Naive thymus-derived CD8-positive, alpha-beta T cell (primary cell): ENCODE results near the gene GTF3C1. TPM values are rescaled to one million over a fixed set of nuclear protein-coding genes. Genes with fewer than 3 reads are reported as not detected.
"Not testable (repeated sequence)": the region's sequence is repeated elsewhere in the genome, so short reads cannot be mapped to it uniquely, and the experiment has no call there.

ENCODE experiments used
- ATAC-seq, 2 donors: fragments of 150-1000 bp; cut with Tn5 transposase in 1 of 2; sonication (Bioruptor Pico), chemical (Tn5 transposase) in 1 of 2; 1 replicate in 1 of 2; 2 replicates in 1 of 2; pipeline ENCODE4 v1.10.0; 2021; ENCODE audit warnings: mild to moderate bottlenecking in 2 of 2, moderate library complexity in 2 of 2
- POLR2A ChIA-PET: fragments of 350-600 bp; sonication (Branson Sonifier 250); formaldehyde crosslinking; loops from one replicate; lab custom pipeline; 2021; ENCODE audit warnings: antibody characterized with exemption; lab: Charles Lee
- DNase-seq, 10 donors: peaks; one replicate each; pipeline versions ENCODE4 v3.0.0 to v3.0.0-alpha.2; 2020 to 2022
- H3K27ac Mint-ChIP-seq, 10 donors: one replicate each; pipeline ENCODE4 v1.8.0; 2020 to 2022; ENCODE audit warnings: mild to moderate bottlenecking in 10 of 10, mixed read lengths in 10 of 10, moderate library complexity in 4 of 10, inconsistent platforms in 1 of 10
- H3K27me3 Mint-ChIP-seq, 5 donors: one replicate each; pipeline ENCODE4 v1.8.0; 2021 to 2022; ENCODE audit warnings: mixed read lengths in 5 of 5
- H3K36me3 Mint-ChIP-seq, 3 donors: one replicate each; pipeline ENCODE4 v1.8.0; 2020 to 2022; ENCODE audit warnings: mixed read lengths in 3 of 3, mild to moderate bottlenecking in 2 of 3, inconsistent platforms in 1 of 3
- H3K4me1 Mint-ChIP-seq, 4 donors: one replicate each; pipeline ENCODE4 v1.8.0; 2021 to 2022; ENCODE audit warnings: mixed read lengths in 4 of 4
- H3K4me3 Mint-ChIP-seq, 10 donors: one replicate each; pipeline ENCODE4 v1.8.0; 2020 to 2022; ENCODE audit warnings: mild to moderate bottlenecking in 10 of 10, mixed read lengths in 10 of 10, moderate library complexity in 6 of 10, inconsistent platforms in 1 of 10
- H3K9me3 Mint-ChIP-seq, 9 donors: one replicate each; pipeline ENCODE4 v1.8.0; 2020 to 2022; ENCODE audit warnings: mixed read lengths in 9 of 9, mild to moderate bottlenecking in 3 of 9, inconsistent platforms in 1 of 9, moderate library complexity in 1 of 9
- polyA plus RNA-seq, 3 donors: library from polyadenylated mRNA; unstranded; fragments of 300-500 nt; fragmentation: Illumina TruSeq; gene quantifications; one replicate each; pipeline ENCODE4 v1.2.3, GENCODE V29; 2021
- total RNA-seq, 8 experiments: library from RNA in 2 of 8; stranded (reverse) in 2 of 8; gene quantifications; one replicate each; pipeline ENCODE4 v1.2.3 and lab custom pipeline; 2021 to 2026

Gene GTF3C1
- total and polyA plus RNA-seq, 5 experiments from 2014 or later: 25.8 to 56.6 (median 36.1) TPM

GRCh38 chr16:27582883-27583282 lies 33.2 kb upstream of the GTF3C1 start:
- no peaks in the 10 kb centered on the region for H3K27me3 Mint-ChIP-seq
- no peaks in the 10 kb centered on the region for H3K4me1 Mint-ChIP-seq
- peaks cover 15 to 40% (median 33%) of the 10 kb centered on the region in 3 donors for H3K36me3 Mint-ChIP-seq
- no peak overlapping the region for H3K4me3 Mint-ChIP-seq
- POLR2A ChIA-PET: no interaction called here
- H3K27ac Mint-ChIP-seq: no peak overlapping the region
- no peak for ATAC-seq
- DNase-seq: no peak
- H3K9me3 Mint-ChIP-seq: peaks cover 0 to 3% (median 0%) of the 10 kb centered on the region in 9 donors

GRCh38 chr16:27579087-27579980 lies 29.6 kb upstream of the GTF3C1 start:
- Mint-ChIP-seq H3K9me3 (peaks cover 0 to 3% (median 0%) of the 10 kb centered on the region in 9 donors), H3K27ac (no peak overlapping the region), H3K4me1 (no peaks in the 10 kb centered on the region), H3K27me3 (no peaks in the 10 kb centered on the region), H3K4me3 (no peak overlapping the region), H3K36me3 (peaks cover 15 to 37% (median 29%) of the 10 kb centered on the region in 3 donors)
- DNase-seq (no peak), ATAC-seq (no peak)
- POLR2A ChIA-PET: no interaction called here

GRCh38 chr16:27576729-27577128 lies 27.0 kb upstream of the GTF3C1 start:
- peaks cover 0 to 16% (median 13%) of the 10 kb centered on the region in 3 donors for H3K36me3 Mint-ChIP-seq
- ATAC-seq (no peak), DNase-seq (no peak)
- POLR2A ChIA-PET: no interaction called here
- no peaks in the 10 kb centered on the region for H3K27me3 Mint-ChIP-seq
- peaks cover 0 to 3% (median 0%) of the 10 kb centered on the region in 9 donors for H3K9me3 Mint-ChIP-seq
- peaks cover 0 to 1% (median 0%) of the 10 kb centered on the region in 4 donors for H3K4me1 Mint-ChIP-seq
- no peak overlapping the region for H3K4me3 Mint-ChIP-seq
- H3K27ac Mint-ChIP-seq: peak overlapping the region in 1 of 10 donors; percentile 33

GRCh38 chr16:27572711-27573110 lies 23.0 kb upstream of the GTF3C1 start:
- Mint-ChIP-seq H3K27me3 (no peaks in the 10 kb centered on the region), H3K4me1 (peaks cover 0 to 1% (median 0%) of the 10 kb centered on the region in 4 donors), H3K9me3 (no peaks in the 10 kb centered on the region), H3K4me3 (no peak overlapping the region), H3K27ac (no peak overlapping the region), H3K36me3 (peaks cover 0 to 6% (median 3%) of the 10 kb centered on the region in 3 donors)
- POLR2A ChIA-PET: no interaction called here
- ATAC-seq (no peak), DNase-seq (no peak)

- Mint-ChIP-seq H3K9me3 (no peaks in the 10 kb centered on the region), H3K4me3 (no peak overlapping the region), H3K27me3 (no peaks in the 10 kb centered on the region), H3K27ac (no peak overlapping the region), H3K4me1 (peaks cover 0 to 4% (median 2%) of the 10 kb centered on the region in 4 donors), H3K36me3 (peaks cover 0 to 9% (median 5%) of the 10 kb centered on the region in 3 donors)
- DNase-seq (no peak), ATAC-seq (no peak)
- POLR2A ChIA-PET: no interaction called here
Observed at GRCh38 chr16:27571433-27572326, 22.0 kb upstream of the GTF3C1 start.

- POLR2A ChIA-PET, DNase-seq, ATAC-seq, H3K27ac Mint-ChIP-seq, H3K4me1 Mint-ChIP-seq, H3K36me3 Mint-ChIP-seq, H3K9me3 Mint-ChIP-seq, H3K4me3 Mint-ChIP-seq, H3K27me3 Mint-ChIP-seq: not testable (repeated sequence)
Observed at GRCh38 chr16:27570986-27571385, 21.3 kb upstream of the GTF3C1 start.

- Mint-ChIP-seq H3K4me1 (peaks cover 4 to 7% (median 4%) of the 10 kb centered on the region in 4 donors), H3K27me3 (no peaks in the 10 kb centered on the region), H3K4me3 (no peak overlapping the region), H3K9me3 (no peaks in the 10 kb centered on the region), H3K36me3 (peaks cover 0 to 6% (median 4%) of the 10 kb centered on the region in 3 donors), H3K27ac (no peak overlapping the region)
- DNase-seq (no peak), ATAC-seq (no peak)
- POLR2A ChIA-PET: no interaction called here
Observed at GRCh38 chr16:27568077-27568476, 18.4 kb upstream of the GTF3C1 start.

- no peak for DNase-seq
- Mint-ChIP-seq H3K27ac (peak overlapping the region in 3 of 10 donors; percentile 17 to 40 (median 34)), H3K36me3 (peaks cover 0 to 5% (median 5%) of the 10 kb centered on the region in 3 donors), H3K4me1 (peaks cover 4 to 7% (median 6%) of the 10 kb centered on the region in 4 donors), H3K27me3 (no peaks in the 10 kb centered on the region), H3K9me3 (no peaks in the 10 kb centered on the region), H3K4me3 (no peak overlapping the region)
- POLR2A ChIA-PET: no interaction called here
- ATAC-seq: no peak
Observed at GRCh38 chr16:27566417-27566816, 16.7 kb upstream of the GTF3C1 start.

- no peak for ATAC-seq
- Mint-ChIP-seq H3K4me3 (no peak overlapping the region), H3K27me3 (no peaks in the 10 kb centered on the region), H3K4me1 (peaks cover 4 to 9% (median 6%) of the 10 kb centered on the region in 4 donors), H3K36me3 (peaks cover 0 to 8% (median 7%) of the 10 kb centered on the region in 3 donors), H3K9me3 (no peaks in the 10 kb centered on the region), H3K27ac (no peak overlapping the region)
- POLR2A ChIA-PET: interaction anchor here (0.6 kb wide), 1 partner anchor 11 kb away, joined by 4 read pairs; no protein-coding TSS in a partner anchor
- DNase-seq: no peak
Observed at GRCh38 chr16:27564224-27564623, 14.5 kb upstream of the GTF3C1 start.

- Mint-ChIP-seq H3K36me3 (peaks cover 0 to 13% (median 11%) of the 10 kb centered on the region in 3 donors), H3K27ac (peak overlapping the region in 1 of 10 donors; percentile 56), H3K27me3 (no peaks in the 10 kb centered on the region), H3K9me3 (no peaks in the 10 kb centered on the region), H3K4me3 (no peak overlapping the region), H3K4me1 (peaks cover 0 to 12% (median 5%) of the 10 kb centered on the region in 4 donors)
- POLR2A ChIA-PET: interaction anchor here (0.6 kb wide), 1 partner anchor 404 kb away, joined by 6 read pairs; no protein-coding TSS in a partner anchor
- no peak for ATAC-seq
- no peak for DNase-seq
Observed at GRCh38 chr16:27561216-27561615, 11.5 kb upstream of the GTF3C1 start.

- H3K27ac Mint-ChIP-seq: no peak overlapping the region
- peaks cover 0 to 12% (median 4%) of the 10 kb centered on the region in 4 donors for H3K4me1 Mint-ChIP-seq
- POLR2A ChIA-PET: no interaction called here
- no peak overlapping the region for H3K4me3 Mint-ChIP-seq
- H3K36me3 Mint-ChIP-seq: peaks cover 0 to 13% (median 11%) of the 10 kb centered on the region in 3 donors
- H3K27me3 Mint-ChIP-seq: no peaks in the 10 kb centered on the region
- DNase-seq: no peak
- no peaks in the 10 kb centered on the region for H3K9me3 Mint-ChIP-seq
- no peak for ATAC-seq
Observed at GRCh38 chr16:27558932-27559331, 9.2 kb upstream of the GTF3C1 start.

- Mint-ChIP-seq H3K27ac (no peak overlapping the region), H3K4me3 (no peak overlapping the region), H3K36me3 (peaks cover 0 to 13% (median 11%) of the 10 kb centered on the region in 3 donors), H3K9me3 (no peaks in the 10 kb centered on the region), H3K4me1 (peaks cover 0 to 11% (median 4%) of the 10 kb centered on the region in 4 donors), H3K27me3 (no peaks in the 10 kb centered on the region)
- POLR2A ChIA-PET: no interaction called here
- DNase-seq: no peak
- no peak for ATAC-seq
Observed at GRCh38 chr16:27558434-27558833, 8.7 kb upstream of the GTF3C1 start.
